CD14-positive monocyte (primary cell): ENCODE measurements around the gene CLDN6. TPM values are rescaled to one million over a fixed set of nuclear protein-coding genes. Genes with fewer than 3 reads are reported as not detected.

Source experiments
- DNase-seq, 3 donors: peaks; one replicate each; pipeline ENCODE4 v3.0.0-alpha.2; 2011 to 2022
- H2AFZ ChIP-seq: 2 replicates; pipeline ENCODE4 v1.6.0; 2012; ENCODE audit warnings: mild to moderate bottlenecking, low read depth, low read length, inconsistent platforms; ENCODE audit not compliant: insufficient read depth, poor library complexity, severe bottlenecking
- H3K27ac ChIP-seq, 2 donors: 1 replicate in 1 of 2; 2 replicates in 1 of 2; pipeline ENCODE4 v1.5.1; 2012 to 2013; ENCODE audit warnings: low read length in 2 of 2, control low read depth in 1 of 2, inconsistent platforms in 1 of 2, low read depth in 1 of 2, mild to moderate bottlenecking in 1 of 2
- H3K27me3 ChIP-seq, 2 donors: one replicate each; pipeline versions ENCODE4 v1.6.0 to v1.6.1; 2011 to 2013; ENCODE audit warnings: low read length in 2 of 2; ENCODE audit not compliant: control insufficient read depth in 2 of 2, insufficient read depth in 2 of 2
- H3K36me3 ChIP-seq, 2 donors: replicated peaks in 1 of 2; 1 replicate in 1 of 2; 2 replicates in 1 of 2; pipeline versions ENCODE4 v1.5.1 to v1.6.1; 2012 to 2013; ENCODE audit warnings: low read length in 2 of 2, control low read depth in 1 of 2, inconsistent platforms in 1 of 2, mild to moderate bottlenecking in 1 of 2; ENCODE audit not compliant: insufficient read depth in 2 of 2, control insufficient read depth in 1 of 2
- H3K4me1 ChIP-seq, 2 donors: 1 replicate in 1 of 2; 2 replicates in 1 of 2; pipeline versions ENCODE4 v1.5.1 to v1.6.1; 2012 to 2013; ENCODE audit warnings: low read length in 2 of 2, control low read depth in 1 of 2, inconsistent platforms in 1 of 2, mild to moderate bottlenecking in 1 of 2, moderate library complexity in 1 of 2; ENCODE audit not compliant: insufficient read depth in 2 of 2, control insufficient read depth in 1 of 2
- H3K4me2 ChIP-seq: replicated peaks from 2 replicates; pipeline ENCODE3; 2012; ENCODE audit warnings: low read length, moderate library complexity, mild to moderate bottlenecking; ENCODE audit not compliant: poor library complexity, severe bottlenecking; ENCODE audit errors: extremely low read depth
- H3K4me3 ChIP-seq, 3 experiments: fragments of 200-600 bp in 1 of 3; sonication (generic) in 1 of 3; replicated peaks in 1 of 3; 1 replicate in 2 of 3; 2 replicates in 1 of 3; pipeline ENCODE4 v1.5.1; 2011 to 2013; ENCODE audit warnings: low read length in 3 of 3, mild to moderate bottlenecking in 3 of 3, control low read depth in 2 of 3, low read depth in 2 of 3, inconsistent platforms in 1 of 3, moderate library complexity in 1 of 3
- H3K79me2 ChIP-seq: 2 replicates; pipeline ENCODE4 v1.6.0; 2012; ENCODE audit warnings: mild to moderate bottlenecking, control low read depth, inconsistent platforms, low read length, moderate library complexity; ENCODE audit not compliant: insufficient read depth
- H3K9ac ChIP-seq: 2 replicates; pipeline ENCODE4 v1.6.0; 2017; ENCODE audit warnings: low read length, mild to moderate bottlenecking; ENCODE audit not compliant: insufficient read depth, poor library complexity, severe bottlenecking
- H3K9me3 ChIP-seq, 2 donors: replicated peaks in 1 of 2; 1 replicate in 1 of 2; 2 replicates in 1 of 2; pipeline versions ENCODE4 v1.5.1 to v1.6.1; 2012 to 2013; ENCODE audit warnings: low read length in 2 of 2, control low read depth in 1 of 2; ENCODE audit not compliant: control insufficient read depth in 1 of 2, insufficient read depth in 1 of 2
- H4K20me1 ChIP-seq: 2 replicates; pipeline ENCODE4 v1.6.0; 2012; ENCODE audit warnings: mild to moderate bottlenecking, low read length, control low read depth, moderate library complexity; ENCODE audit not compliant: insufficient read depth
- H3K27ac Mint-ChIP-seq, 7 donors: one replicate each; pipeline ENCODE4 v1.8.0; 2020; ENCODE audit warnings: mild to moderate bottlenecking in 7 of 7, mixed read lengths in 7 of 7, moderate library complexity in 6 of 7, inconsistent platforms in 2 of 7
- H3K27me3 Mint-ChIP-seq, 3 donors: one replicate each; pipeline ENCODE4 v1.8.0; 2021 to 2022; ENCODE audit warnings: low read depth in 3 of 3, mild to moderate bottlenecking in 3 of 3, mixed read lengths in 3 of 3, moderate library complexity in 3 of 3, inconsistent platforms in 1 of 3
- H3K36me3 Mint-ChIP-seq, 2 donors: one replicate each; pipeline ENCODE4 v1.8.0; 2020; ENCODE audit warnings: mixed read lengths in 2 of 2, inconsistent platforms in 1 of 2, mild to moderate bottlenecking in 1 of 2
- H3K4me1 Mint-ChIP-seq: one replicate; pipeline ENCODE4 v1.8.0; 2020; ENCODE audit warnings: mild to moderate bottlenecking, mixed read lengths
- H3K4me3 Mint-ChIP-seq, 2 donors: one replicate each; pipeline ENCODE4 v1.8.0; 2020; ENCODE audit warnings: mild to moderate bottlenecking in 2 of 2, mixed read lengths in 2 of 2, moderate library complexity in 1 of 2
- H3K9me3 Mint-ChIP-seq, 7 donors: one replicate each; pipeline ENCODE4 v1.8.0; 2020 to 2022; ENCODE audit warnings: mixed read lengths in 7 of 7, mild to moderate bottlenecking in 6 of 7, moderate library complexity in 6 of 7, inconsistent platforms in 2 of 7
- WGBS: methylation state at CpG from one replicate; pipeline ENCODE4 v1.1.5; 2013; ENCODE audit warnings: missing lambda C conversion rate; ENCODE audit not compliant: insufficient coverage; 5-methylcytosine and 5-hydroxymethylcytosine counted together
- intact Hi-C, 2 donors: fragments of 100-400 bp; cut with micrococcal nuclease; formaldehyde crosslinking; loops; one replicate each; pipeline versions ENCODE4 v1.15.0 to v1.15.1; 2023
- polyA plus RNA-seq, 3 donors: library from polyadenylated mRNA; depleted of rRNA in 1 of 3; unstranded in 2 of 3; stranded (reverse) in 1 of 3; fragments of 300-500 nt in 2 of 3; fragments of >200 nt in 1 of 3; fragmentation: Illumina TruSeq in 2 of 3; gene quantifications; 1 replicate in 2 of 3; 2 replicates in 1 of 3; pipeline ENCODE4 v1.2.3, GENCODE V29; 2012 to 2021
- TF ChIP-seq, protein P1 (sequence below): fragments of 200-600 bp; IDR thresholded peaks from one replicate; pipeline ENCODE4 v1.8.0; 2022; ENCODE audit warnings: antibody characterized with exemption, mild to moderate bottlenecking

The CLDN6 gene
- polyA plus RNA-seq, 3 donors, result not detected

DNA sequence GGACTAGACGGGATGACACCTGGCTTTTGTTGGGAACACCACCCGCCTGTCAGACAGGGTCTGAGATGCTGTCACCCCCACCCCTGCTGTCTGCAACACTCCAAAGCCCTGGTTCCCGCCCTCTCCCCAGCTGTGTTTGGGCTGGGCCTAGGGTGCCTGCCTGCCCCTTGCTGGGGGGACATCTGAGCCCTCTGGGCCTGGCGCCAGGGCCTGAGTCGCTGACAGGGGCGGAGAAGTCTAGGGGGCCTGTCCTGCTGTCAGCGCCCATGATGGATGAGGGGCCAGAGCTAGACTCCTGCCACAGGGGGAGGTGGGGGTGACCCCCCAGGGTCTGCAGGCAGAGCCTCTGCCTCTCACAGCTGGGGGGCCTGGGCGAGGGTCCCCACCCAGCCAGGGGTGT is 30.1 kb downstream of the CLDN6 start:
- intact Hi-C loops, result no loop called here
- TF ChIP-seq, protein P1, sequence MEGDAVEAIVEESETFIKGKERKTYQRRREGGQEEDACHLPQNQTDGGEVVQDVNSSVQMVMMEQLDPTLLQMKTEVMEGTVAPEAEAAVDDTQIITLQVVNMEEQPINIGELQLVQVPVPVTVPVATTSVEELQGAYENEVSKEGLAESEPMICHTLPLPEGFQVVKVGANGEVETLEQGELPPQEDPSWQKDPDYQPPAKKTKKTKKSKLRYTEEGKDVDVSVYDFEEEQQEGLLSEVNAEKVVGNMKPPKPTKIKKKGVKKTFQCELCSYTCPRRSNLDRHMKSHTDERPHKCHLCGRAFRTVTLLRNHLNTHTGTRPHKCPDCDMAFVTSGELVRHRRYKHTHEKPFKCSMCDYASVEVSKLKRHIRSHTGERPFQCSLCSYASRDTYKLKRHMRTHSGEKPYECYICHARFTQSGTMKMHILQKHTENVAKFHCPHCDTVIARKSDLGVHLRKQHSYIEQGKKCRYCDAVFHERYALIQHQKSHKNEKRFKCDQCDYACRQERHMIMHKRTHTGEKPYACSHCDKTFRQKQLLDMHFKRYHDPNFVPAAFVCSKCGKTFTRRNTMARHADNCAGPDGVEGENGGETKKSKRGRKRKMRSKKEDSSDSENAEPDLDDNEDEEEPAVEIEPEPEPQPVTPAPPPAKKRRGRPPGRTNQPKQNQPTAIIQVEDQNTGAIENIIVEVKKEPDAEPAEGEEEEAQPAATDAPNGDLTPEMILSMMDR, result no peak
- no peaks in the 10 kb centered on the region for H3K36me3 ChIP-seq
- WGBS, result 85% methylated on average over 6 of the region's 8 CpGs
- Mint-ChIP-seq H3K27ac (no peak overlapping the region), H3K9me3 (no peaks in the 10 kb centered on the region), H3K36me3 (no peaks in the 10 kb centered on the region), H3K4me3 (no peak overlapping the region), H3K27me3 (peaks cover 10 to 24% (median 12%) of the 10 kb centered on the region in 3 donors), H3K4me1 (peaks cover 5% of the 10 kb centered on the region)
- no peak overlapping the region for H3K4me3 ChIP-seq
- no peaks in the 10 kb centered on the region for H3K27me3 ChIP-seq
- no peak overlapping the region for H2AFZ ChIP-seq
- peaks cover 4 to 8% of the 10 kb centered on the region in 2 donors for H3K4me1 ChIP-seq
- no peaks in the 10 kb centered on the region for H3K9me3 ChIP-seq
- no peaks in the 10 kb centered on the region for H4K20me1 ChIP-seq
- H3K4me2 ChIP-seq, result no peak overlapping the region
- no peak overlapping the region for H3K27ac ChIP-seq
- DNase-seq, result no peak
- no peaks in the 10 kb centered on the region for H3K79me2 ChIP-seq
- no peak overlapping the region for H3K9ac ChIP-seq

DNA sequence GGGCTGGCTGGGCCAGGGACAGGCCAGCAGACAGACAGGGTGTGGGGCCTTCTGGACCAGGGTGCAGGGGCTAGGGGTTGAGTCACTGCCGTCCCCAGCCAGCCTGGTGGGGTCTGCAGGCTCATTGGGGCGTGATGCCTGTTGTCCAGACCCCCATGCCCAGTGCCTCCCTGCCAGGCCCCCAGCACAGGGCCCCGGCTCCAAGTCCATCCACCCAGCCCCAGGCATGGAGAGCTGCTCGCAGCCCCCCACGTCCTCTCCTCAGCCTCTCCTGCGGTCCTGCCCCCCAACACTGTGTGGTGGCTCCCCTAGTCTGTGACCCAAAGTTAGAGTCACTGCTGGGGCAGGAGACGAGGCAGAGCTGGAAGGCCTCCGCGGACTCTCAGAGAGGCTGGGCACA is 30.7 kb downstream of the CLDN6 start:
- TF ChIP-seq, protein P1, result no peak
- Histone ChIP-seq H3K36me3 (no peaks in the 10 kb centered on the region), H3K9me3 (no peaks in the 10 kb centered on the region), H3K79me2 (no peaks in the 10 kb centered on the region), H3K4me2 (no peak overlapping the region), H3K4me3 (no peak overlapping the region), H3K27me3 (no peaks in the 10 kb centered on the region), H4K20me1 (no peaks in the 10 kb centered on the region), H3K9ac (no peak overlapping the region), H3K4me1 (peaks cover 4 to 8% of the 10 kb centered on the region in 2 donors), H2AFZ (no peak overlapping the region), H3K27ac (no peak overlapping the region)
- no peak overlapping the region for H3K4me3 Mint-ChIP-seq
- H3K27me3 Mint-ChIP-seq, result peaks cover 12 to 25% (median 12%) of the 10 kb centered on the region in 3 donors
- intact Hi-C loops, result no loop called here
- H3K4me1 Mint-ChIP-seq, result peaks cover 5% of the 10 kb centered on the region
- no peaks in the 10 kb centered on the region for H3K9me3 Mint-ChIP-seq
- no peak for DNase-seq
- 93% methylated on average over 5 of the region's 9 CpGs for whole genome bisulfite sequencing
- no peak overlapping the region for H3K27ac Mint-ChIP-seq
- H3K36me3 Mint-ChIP-seq, result no peaks in the 10 kb centered on the region
